MM.1S (cell line): ENCODE results near the gene CYP2S1.

ENCODE experiments used
- DNase-seq: peaks from one replicate; pipeline ENCODE4 v3.0.0-alpha.2; 2015
- H2AFZ ChIP-seq: fragments of 300-600 bp; sonication (generic); 2 replicates; pipeline ENCODE4 v1.6.0; 2016; ENCODE audit warnings: antibody characterized with exemption, low read length
- H3F3A ChIP-seq: fragments of 300-600 bp; sonication (generic); 2 replicates; pipeline ENCODE4 v1.6.1; 2016; ENCODE audit warnings: mild to moderate bottlenecking, antibody characterized with exemption, low read length, moderate library complexity, mixed read lengths; ENCODE audit not compliant: insufficient read depth
- H3K27ac ChIP-seq: fragments of 300-600 bp; sonication (generic); 2 replicates; pipeline ENCODE4 v1.5.1; 2016; ENCODE audit warnings: mild to moderate bottlenecking, low read length
- H3K27me3 ChIP-seq: fragments of 300-600 bp; sonication (generic); replicated peaks from 2 replicates; pipeline ENCODE4 v1.6.0; 2016; ENCODE audit warnings: low read length; ENCODE audit not compliant: insufficient read depth
- H3K36me3 ChIP-seq: fragments of 300-600 bp; sonication (generic); replicated peaks from 2 replicates; pipeline ENCODE4 v1.6.1; 2016; ENCODE audit warnings: mild to moderate bottlenecking, low read length, mixed read lengths; ENCODE audit not compliant: insufficient read depth
- H3K4me1 ChIP-seq: fragments of 300-600 bp; sonication (generic); 2 replicates; pipeline ENCODE4 v1.6.1; 2016; ENCODE audit warnings: low read length, mixed read lengths
- H3K4me2 ChIP-seq: fragments of 300-600 bp; sonication (generic); 2 replicates; pipeline ENCODE4 v1.6.0; 2016; ENCODE audit warnings: low read depth, low read length
- H3K4me3 ChIP-seq: fragments of 300-600 bp; sonication (generic); 2 replicates; pipeline ENCODE4 v1.5.1; 2016; ENCODE audit warnings: low read length, mixed read lengths
- H3K79me2 ChIP-seq: fragments of 300-600 bp; sonication (generic); 2 replicates; pipeline ENCODE4 v1.6.1; 2016; ENCODE audit warnings: mixed run types, low read length, mixed read lengths
- H3K9ac ChIP-seq: fragments of 300-600 bp; sonication (generic); 2 replicates; pipeline ENCODE4 v1.6.1; 2016; ENCODE audit warnings: low read length, mixed read lengths
- H3K9me2 ChIP-seq: fragments of 300-600 bp; sonication (generic); replicated peaks from 2 replicates; pipeline ENCODE4 v1.6.1; 2016; ENCODE audit warnings: mild to moderate bottlenecking, low read length, mixed read lengths; ENCODE audit not compliant: insufficient read depth
- H3K9me3 ChIP-seq: fragments of 300-600 bp; sonication (generic); replicated peaks from 2 replicates; pipeline ENCODE4 v1.6.1; 2016; ENCODE audit warnings: mild to moderate bottlenecking, low read length, mixed read lengths; ENCODE audit not compliant: insufficient read depth
- H4K20me1 ChIP-seq: fragments of 300-600 bp; sonication (generic); 2 replicates; pipeline ENCODE4 v1.6.1; 2016; ENCODE audit warnings: mild to moderate bottlenecking, low read length, moderate library complexity, mixed read lengths; ENCODE audit not compliant: insufficient read depth
- EZH2 ChIP-seq: fragments of 300-600 bp; sonication (generic); optimal IDR thresholded peaks from 2 replicates; pipeline ENCODE3; 2017; ENCODE audit warnings: low read depth, mild to moderate bottlenecking, antibody characterized with exemption, low read length, mixed read lengths
- EZH2phosphoT487 ChIP-seq: fragments of 300-600 bp; sonication (generic); IDR thresholded peaks from 2 replicates; pipeline ENCODE4 v1.6.1; 2018; ENCODE audit warnings: antibody characterized with exemption, low read length
- TF ChIP-seq, protein P1 (sequence below): fragments of 300-600 bp; sonication (generic); IDR thresholded peaks from 2 replicates; pipeline ENCODE4 v1.5.1; 2016; ENCODE audit warnings: antibody characterized with exemption, low read length, mixed read lengths

The CYP2S1 gene

DNA sequence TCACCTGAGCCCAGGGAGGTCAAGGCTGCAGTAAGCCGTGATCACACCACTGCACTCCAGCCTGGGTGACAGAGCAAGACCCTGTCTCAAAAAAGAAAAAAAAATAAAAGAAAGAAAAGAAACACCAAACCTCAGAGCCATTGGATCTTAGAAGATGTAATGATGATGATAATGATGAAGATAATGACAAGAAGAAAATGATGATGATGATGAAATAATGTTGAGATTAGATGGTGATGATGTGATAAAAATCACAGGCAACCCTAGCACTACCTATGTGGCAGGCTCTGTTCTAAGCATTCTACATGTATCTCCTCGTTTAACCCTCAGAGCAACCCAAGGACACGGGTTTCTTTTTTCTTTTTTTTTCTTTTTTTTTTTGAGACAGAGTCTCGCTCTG lies 51.1 kb downstream of the CYP2S1 start:
- no peak for DNase-seq
- Histone ChIP-seq H3K27me3 (peaks cover 69% of the 10 kb centered on the region), H3F3A (no peaks in the 10 kb centered on the region), H3K4me1 (no peaks in the 10 kb centered on the region), H3K27ac (no peak overlapping the region), H3K36me3 (no peaks in the 10 kb centered on the region), H2AFZ (no peak overlapping the region), H3K9ac (no peak overlapping the region), H3K9me3 (no peaks in the 10 kb centered on the region), H4K20me1 (no peaks in the 10 kb centered on the region), H3K9me2 (no peaks in the 10 kb centered on the region), H3K4me3 (no peak overlapping the region), H3K79me2 (no peaks in the 10 kb centered on the region), H3K4me2 (no peak overlapping the region)
- no peak for TF ChIP-seq EZH2phosphoT487
- TF ChIP-seq, protein P1, sequence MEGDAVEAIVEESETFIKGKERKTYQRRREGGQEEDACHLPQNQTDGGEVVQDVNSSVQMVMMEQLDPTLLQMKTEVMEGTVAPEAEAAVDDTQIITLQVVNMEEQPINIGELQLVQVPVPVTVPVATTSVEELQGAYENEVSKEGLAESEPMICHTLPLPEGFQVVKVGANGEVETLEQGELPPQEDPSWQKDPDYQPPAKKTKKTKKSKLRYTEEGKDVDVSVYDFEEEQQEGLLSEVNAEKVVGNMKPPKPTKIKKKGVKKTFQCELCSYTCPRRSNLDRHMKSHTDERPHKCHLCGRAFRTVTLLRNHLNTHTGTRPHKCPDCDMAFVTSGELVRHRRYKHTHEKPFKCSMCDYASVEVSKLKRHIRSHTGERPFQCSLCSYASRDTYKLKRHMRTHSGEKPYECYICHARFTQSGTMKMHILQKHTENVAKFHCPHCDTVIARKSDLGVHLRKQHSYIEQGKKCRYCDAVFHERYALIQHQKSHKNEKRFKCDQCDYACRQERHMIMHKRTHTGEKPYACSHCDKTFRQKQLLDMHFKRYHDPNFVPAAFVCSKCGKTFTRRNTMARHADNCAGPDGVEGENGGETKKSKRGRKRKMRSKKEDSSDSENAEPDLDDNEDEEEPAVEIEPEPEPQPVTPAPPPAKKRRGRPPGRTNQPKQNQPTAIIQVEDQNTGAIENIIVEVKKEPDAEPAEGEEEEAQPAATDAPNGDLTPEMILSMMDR = no peak
- no peak for TF ChIP-seq EZH2

DNA sequence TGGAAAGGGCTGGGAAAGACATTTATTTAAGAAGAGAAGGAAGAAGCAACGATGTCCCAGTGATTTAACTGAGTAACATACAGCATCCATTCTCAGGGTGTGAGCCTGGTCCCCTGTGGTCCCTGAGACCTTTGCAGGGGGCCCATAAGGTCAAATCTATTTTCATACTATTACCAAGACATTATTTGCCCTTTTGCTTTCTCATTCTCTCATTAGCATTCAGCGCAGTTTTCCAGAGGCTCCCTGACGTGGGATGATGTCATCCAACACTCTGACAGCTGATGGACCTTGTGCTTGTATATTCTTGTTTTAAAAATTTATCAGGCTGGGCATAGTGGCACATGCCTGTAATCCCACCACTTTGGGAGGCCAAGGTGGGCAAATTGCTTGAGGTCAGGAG lies 52.8 kb downstream of the CYP2S1 start:
- H3K4me3 ChIP-seq = no peak overlapping the region
- DNase-seq = no peak
- no peak for TF ChIP-seq EZH2phosphoT487
- TF ChIP-seq EZH2 = no peak
- TF ChIP-seq, protein P1 = no peak
- H3F3A ChIP-seq = no peaks in the 10 kb centered on the region
- no peak overlapping the region for H3K9ac ChIP-seq
- no peak overlapping the region for H3K4me2 ChIP-seq
- H3K36me3 ChIP-seq = no peaks in the 10 kb centered on the region
- H3K27me3 ChIP-seq = peaks cover 73% of the 10 kb centered on the region
- no peaks in the 10 kb centered on the region for H3K9me2 ChIP-seq
- no peak overlapping the region for H3K27ac ChIP-seq
- H3K9me3 ChIP-seq = no peaks in the 10 kb centered on the region
- H3K4me1 ChIP-seq = no peaks in the 10 kb centered on the region
- H3K79me2 ChIP-seq = no peaks in the 10 kb centered on the region
- H2AFZ ChIP-seq = no peak overlapping the region
- no peaks in the 10 kb centered on the region for H4K20me1 ChIP-seq

DNA sequence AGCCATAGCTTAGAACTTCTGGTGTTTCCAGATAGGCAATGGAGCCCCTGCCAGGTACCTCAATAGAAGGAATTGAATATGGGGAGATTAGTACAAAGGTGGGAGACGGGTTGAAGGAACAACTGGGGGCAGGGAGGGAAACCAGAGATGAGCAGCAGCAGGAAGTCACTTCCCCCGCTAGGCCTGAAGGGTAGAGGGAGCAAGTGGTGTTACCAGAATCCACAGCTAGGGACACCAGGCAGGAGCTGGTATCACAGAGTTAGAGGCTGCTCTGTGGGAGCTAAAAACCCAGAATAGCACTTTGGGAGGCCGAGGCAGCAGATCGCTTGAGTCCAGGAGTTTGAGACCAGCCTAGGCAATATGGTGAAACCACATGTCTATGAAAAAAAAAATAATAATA lies 55.9 kb downstream of the CYP2S1 start:
- Histone ChIP-seq H3K79me2 (no peaks in the 10 kb centered on the region), H3K27me3 (peaks cover 68% of the 10 kb centered on the region), H3F3A (no peaks in the 10 kb centered on the region), H4K20me1 (no peaks in the 10 kb centered on the region), H3K27ac (no peak overlapping the region), H3K9ac (no peak overlapping the region), H3K9me2 (no peaks in the 10 kb centered on the region), H3K4me1 (no peaks in the 10 kb centered on the region), H2AFZ (no peak overlapping the region), H3K4me2 (no peak overlapping the region), H3K9me3 (no peaks in the 10 kb centered on the region), H3K4me3 (no peak overlapping the region), H3K36me3 (no peaks in the 10 kb centered on the region)
- DNase-seq = no peak
- TF ChIP-seq EZH2phosphoT487 (no peak), EZH2 (no peak)
- TF ChIP-seq, protein P1 = no peak
